Fibroblast of villous mesenchyme (primary cell): ENCODE results near the gene P4HB. TPM values are rescaled to one million over a fixed set of nuclear protein-coding genes. Genes with fewer than 3 reads are reported as not detected.
A peak's percentile ranks its signal among the peaks of the same experiment; 100 is the strongest.

Experiments used
- DNase-seq: peaks from one replicate; pipeline ENCODE4 v3.0.0-alpha.2; 2010; ENCODE audit warnings: low read depth
- H3K4me3 ChIP-seq: 2 replicates; pipeline ENCODE4 v1.5.1; 2011; ENCODE audit warnings: low read depth, mild to moderate bottlenecking, low read length
- CTCF ChIP-seq: IDR thresholded peaks from 2 replicates; pipeline ENCODE4 v1.5.1; 2012; ENCODE audit warnings: low read depth, mild to moderate bottlenecking, low read length; ENCODE audit not compliant: insufficient read depth
- total RNA-seq: library from RNA; depleted of rRNA; stranded (reverse); fragments of >200 nt; gene quantifications from 2 replicates; pipeline ENCODE4 v1.2.3, GENCODE V29; 2012

Gene P4HB
- total RNA-seq, 1 donor: 735 TPM

GRCh38 chr17:81901167-81902022, 41.1 kb upstream of the P4HB start:
- no peak for DNase-seq
- TF ChIP-seq CTCF: no peak
- peak overlapping the region; percentile 40 for H3K4me3 ChIP-seq

GRCh38 chr17:81900181-81900820, 40.0 kb upstream of the P4HB start:
- TF ChIP-seq CTCF: no peak
- DNase-seq: no peak
- no peak overlapping the region for H3K4me3 ChIP-seq

- no peak for TF ChIP-seq CTCF
- no peak for DNase-seq
- no peak overlapping the region for H3K4me3 ChIP-seq
Measured at GRCh38 chr17:81899514-81900166, 39.3 kb upstream of the P4HB start.

- DNase-seq: no peak
- no peak overlapping the region for H3K4me3 ChIP-seq
Measured at GRCh38 chr17:81898885-81899284, 38.5 kb upstream of the P4HB start.

GRCh38 chr17:81898029-81898866, 37.9 kb upstream of the P4HB start:
- no peak for TF ChIP-seq CTCF
- peak; percentile 76 for DNase-seq
- no peak overlapping the region for H3K4me3 ChIP-seq

More at GRCh38 chr17:81898885-81899284, 38.5 kb upstream of the P4HB start:
- TF ChIP-seq CTCF: no peak

GRCh38 chr17:81895400-81895799, 35.1 kb upstream of the P4HB start:
- no peak for DNase-seq
- TF ChIP-seq CTCF: no peak
- H3K4me3 ChIP-seq: no peak overlapping the region
